Measurements from ENCODE around the gene CARD9.
"Not testable (repeated sequence)": the region's sequence is repeated elsewhere in the genome, so short reads cannot be mapped to it uniquely, and the experiment has no call there.

The CARD9 gene

DNA sequence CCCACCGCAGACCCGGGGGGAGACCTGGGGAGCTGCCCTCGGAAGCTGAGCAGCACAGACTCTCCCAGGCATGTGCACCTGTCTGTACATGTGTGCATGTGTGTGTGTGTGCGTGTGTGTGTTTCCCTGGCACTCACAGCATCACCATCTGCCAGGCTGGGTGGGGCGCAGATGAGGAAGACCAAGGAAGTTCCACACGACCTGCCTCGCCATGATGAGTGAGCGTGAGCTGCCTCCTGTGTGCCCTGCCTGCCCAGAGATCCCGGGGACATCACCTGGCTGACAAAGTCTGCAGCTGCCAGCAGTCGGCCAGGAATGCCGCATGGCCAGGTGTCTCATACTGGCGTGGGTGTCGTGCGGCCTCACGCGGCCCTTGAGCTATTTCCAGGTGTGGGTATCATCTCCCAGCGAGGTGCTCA lies 50.1 kb downstream of the CARD9 start:
- no peaks in the 10 kb centered on the region for H3K79me2 ChIP-seq (ENCODE audit: control insufficient read depth, low read length)
- no peak overlapping the region for H3K27ac ChIP-seq (ENCODE audit: low read depth, low read length)
- H3K4me2 ChIP-seq (ENCODE audit: low read length) = no peak overlapping the region
- no peaks in the 10 kb centered on the region for H4K20me1 ChIP-seq (ENCODE audit: control insufficient read depth, insufficient read depth, low read depth, low read length)
- H3K9me3 ChIP-seq (ENCODE audit: control insufficient read depth, insufficient read depth, low read length) = no peaks in the 10 kb centered on the region
- no peak for TF ChIP-seq EZH2phosphoT487 (IDR thresholded peaks at IDR 0.05; ENCODE audit: borderline replicate concordance, low read length)
- TF ChIP-seq, protein P1, sequence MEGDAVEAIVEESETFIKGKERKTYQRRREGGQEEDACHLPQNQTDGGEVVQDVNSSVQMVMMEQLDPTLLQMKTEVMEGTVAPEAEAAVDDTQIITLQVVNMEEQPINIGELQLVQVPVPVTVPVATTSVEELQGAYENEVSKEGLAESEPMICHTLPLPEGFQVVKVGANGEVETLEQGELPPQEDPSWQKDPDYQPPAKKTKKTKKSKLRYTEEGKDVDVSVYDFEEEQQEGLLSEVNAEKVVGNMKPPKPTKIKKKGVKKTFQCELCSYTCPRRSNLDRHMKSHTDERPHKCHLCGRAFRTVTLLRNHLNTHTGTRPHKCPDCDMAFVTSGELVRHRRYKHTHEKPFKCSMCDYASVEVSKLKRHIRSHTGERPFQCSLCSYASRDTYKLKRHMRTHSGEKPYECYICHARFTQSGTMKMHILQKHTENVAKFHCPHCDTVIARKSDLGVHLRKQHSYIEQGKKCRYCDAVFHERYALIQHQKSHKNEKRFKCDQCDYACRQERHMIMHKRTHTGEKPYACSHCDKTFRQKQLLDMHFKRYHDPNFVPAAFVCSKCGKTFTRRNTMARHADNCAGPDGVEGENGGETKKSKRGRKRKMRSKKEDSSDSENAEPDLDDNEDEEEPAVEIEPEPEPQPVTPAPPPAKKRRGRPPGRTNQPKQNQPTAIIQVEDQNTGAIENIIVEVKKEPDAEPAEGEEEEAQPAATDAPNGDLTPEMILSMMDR (IDR thresholded peaks at IDR 0.05; ENCODE audit: low read depth, low read length, poor library complexity, severe bottlenecking) = no peak
- H3K27me3 ChIP-seq (ENCODE audit: control insufficient read depth, low read length) = peaks cover 15% of the 10 kb centered on the region
- H3K36me3 ChIP-seq (ENCODE audit: control insufficient read depth, low read length) = no peaks in the 10 kb centered on the region
- H3K4me3 ChIP-seq (ENCODE audit: low read length) = no peak overlapping the region
- H3K9me2 ChIP-seq (replicated peaks; ENCODE audit: control insufficient read depth, low read length) = no peaks in the 10 kb centered on the region
- peaks cover 26% of the 10 kb centered on the region for H3K4me1 ChIP-seq (ENCODE audit: control insufficient read depth, low read length)
- H3F3A ChIP-seq (ENCODE audit: control insufficient read depth, insufficient read depth) = no peaks in the 10 kb centered on the region

DNA sequence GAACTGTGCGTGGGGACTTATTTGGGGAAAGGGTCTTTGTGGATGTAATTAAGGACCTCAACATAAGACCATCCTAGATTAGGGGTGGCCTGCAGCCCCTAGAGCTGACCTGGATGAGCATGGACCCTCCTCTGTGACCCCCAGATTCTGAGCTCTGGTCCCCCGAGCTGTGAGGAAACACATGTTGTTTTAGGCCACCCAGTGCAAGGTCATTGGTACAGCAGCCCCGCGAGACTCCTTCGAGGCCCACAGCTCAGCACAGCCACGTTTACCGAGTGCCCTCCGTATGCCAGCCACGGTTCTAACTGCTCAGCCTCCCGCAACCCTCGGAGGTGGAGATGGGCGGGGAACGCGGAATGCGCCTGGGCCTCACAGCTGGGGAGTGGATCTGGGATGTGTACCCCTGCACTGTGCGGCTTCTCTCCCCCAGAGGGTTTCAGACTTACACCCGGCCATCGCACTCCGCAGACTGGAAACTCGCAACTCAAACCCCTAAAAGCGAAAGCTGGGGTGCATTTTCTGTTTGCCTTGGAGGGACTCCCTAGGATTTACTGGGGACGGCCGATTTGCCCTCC lies 50.6 kb downstream of the CARD9 start:
- H4K20me1 ChIP-seq (ENCODE audit: control insufficient read depth, insufficient read depth, low read depth, low read length) = no peaks in the 10 kb centered on the region
- H3F3A ChIP-seq (ENCODE audit: control insufficient read depth, insufficient read depth) = no peaks in the 10 kb centered on the region
- H3K9me3 ChIP-seq (ENCODE audit: control insufficient read depth, insufficient read depth, low read length) = no peaks in the 10 kb centered on the region
- no peak overlapping the region for H3K4me2 ChIP-seq (ENCODE audit: low read length)
- no peak overlapping the region for H3K27ac ChIP-seq (ENCODE audit: low read depth, low read length)
- no peaks in the 10 kb centered on the region for H3K79me2 ChIP-seq (ENCODE audit: control insufficient read depth, low read length)
- H3K27me3 ChIP-seq (ENCODE audit: control insufficient read depth, low read length) = peaks cover 11% of the 10 kb centered on the region; the same call in 1 of the 2 replicates
- no peaks in the 10 kb centered on the region for H3K36me3 ChIP-seq (ENCODE audit: control insufficient read depth, low read length)
- TF ChIP-seq, protein P1 (IDR thresholded peaks at IDR 0.05; ENCODE audit: low read depth, low read length, poor library complexity, severe bottlenecking) = no peak
- TF ChIP-seq EZH2phosphoT487 (IDR thresholded peaks at IDR 0.05; ENCODE audit: borderline replicate concordance, low read length) = no peak
- no peaks in the 10 kb centered on the region for H3K9me2 ChIP-seq (replicated peaks; ENCODE audit: control insufficient read depth, low read length)
- H3K4me3 ChIP-seq (ENCODE audit: low read length) = no peak overlapping the region
- H3K4me1 ChIP-seq (ENCODE audit: control insufficient read depth, low read length) = peaks cover 31% of the 10 kb centered on the region

DNA sequence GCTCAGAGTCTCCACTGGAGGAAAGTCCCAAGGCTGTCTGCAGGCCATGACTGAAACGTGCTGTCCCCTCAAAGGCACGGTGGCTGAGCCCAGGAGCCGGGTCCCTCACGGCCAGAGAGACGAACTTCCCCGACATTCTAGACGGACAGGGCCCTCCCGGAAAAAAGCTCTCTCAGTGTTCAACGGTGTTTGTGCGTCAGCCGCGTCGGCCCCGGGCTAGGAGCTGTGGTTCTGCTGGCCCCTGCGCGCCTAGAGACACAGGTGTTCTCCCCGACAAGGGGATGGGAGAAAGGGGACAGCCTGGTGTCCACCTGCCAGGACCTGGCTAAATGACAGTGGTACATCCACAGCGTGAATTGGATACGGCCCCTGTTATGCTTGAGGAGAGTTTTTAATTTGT lies 51.9 kb downstream of the CARD9 start:
- Histone ChIP-seq H3K4me1 (ENCODE audit: control insufficient read depth, low read length) (peaks cover 38% of the 10 kb centered on the region), H3K9me2 (replicated peaks; ENCODE audit: control insufficient read depth, low read length) (no peaks in the 10 kb centered on the region), H3K4me2 (ENCODE audit: low read length) (no peak overlapping the region), H3K4me3 (ENCODE audit: low read length) (no peak overlapping the region), H3K36me3 (ENCODE audit: control insufficient read depth, low read length) (no peaks in the 10 kb centered on the region), H3K27ac (ENCODE audit: low read depth, low read length) (no peak overlapping the region), H3F3A (ENCODE audit: control insufficient read depth, insufficient read depth) (no peaks in the 10 kb centered on the region), H3K9me3 (ENCODE audit: control insufficient read depth, insufficient read depth, low read length) (no peaks in the 10 kb centered on the region; the same call in 1 of the 2 replicates), H3K79me2 (ENCODE audit: control insufficient read depth, low read length) (no peaks in the 10 kb centered on the region), H3K27me3 (ENCODE audit: control insufficient read depth, low read length) (peaks cover 6% of the 10 kb centered on the region; the same call in 1 of the 2 replicates), H4K20me1 (ENCODE audit: control insufficient read depth, insufficient read depth, low read depth, low read length) (no peaks in the 10 kb centered on the region)
- TF ChIP-seq, protein P1 (IDR thresholded peaks at IDR 0.05; ENCODE audit: low read depth, low read length, poor library complexity, severe bottlenecking) = no peak
- TF ChIP-seq EZH2phosphoT487 (IDR thresholded peaks at IDR 0.05; ENCODE audit: borderline replicate concordance, low read length) = no peak

DNA sequence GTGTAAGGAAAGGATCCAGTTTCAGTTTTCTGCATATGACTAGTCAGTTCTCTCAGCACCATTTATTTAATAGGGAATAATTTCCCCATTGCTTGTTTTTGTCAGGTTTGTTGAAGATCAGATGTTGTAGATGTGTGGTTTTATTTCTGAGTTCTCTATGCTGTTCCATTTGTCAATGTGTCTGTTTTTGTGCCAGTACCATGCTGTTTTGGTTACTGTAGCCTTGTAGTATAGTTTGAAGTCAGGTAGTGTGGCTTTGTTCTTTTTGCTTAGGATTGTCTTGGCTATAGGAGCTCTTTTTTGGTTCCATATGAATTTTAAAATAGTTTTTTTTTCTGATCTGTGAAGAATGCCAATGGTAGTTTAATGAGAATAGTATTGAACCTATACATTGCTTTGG lies 52.5 kb downstream of the CARD9 start:
- not testable (repeated sequence) for H4K20me1 ChIP-seq (ENCODE audit: control insufficient read depth, insufficient read depth, low read depth, low read length); H3K9me2 ChIP-seq (replicated peaks; ENCODE audit: control insufficient read depth, low read length); H3K27ac ChIP-seq (ENCODE audit: low read depth, low read length); H3K27me3 ChIP-seq (ENCODE audit: control insufficient read depth, low read length); H3F3A ChIP-seq (ENCODE audit: control insufficient read depth, insufficient read depth); H3K9me3 ChIP-seq (ENCODE audit: control insufficient read depth, insufficient read depth, low read length); H3K4me3 ChIP-seq (ENCODE audit: low read length); H3K36me3 ChIP-seq (ENCODE audit: control insufficient read depth, low read length); H3K79me2 ChIP-seq (ENCODE audit: control insufficient read depth, low read length)
- 0 out of 2 replicates have a peak overlapping the region, but pooled peaks have one; percentile 15 for H3K4me2 ChIP-seq (ENCODE audit: low read length)
- H3K4me1 ChIP-seq (ENCODE audit: control insufficient read depth, low read length) = peaks cover 38% of the 10 kb centered on the region

DNA sequence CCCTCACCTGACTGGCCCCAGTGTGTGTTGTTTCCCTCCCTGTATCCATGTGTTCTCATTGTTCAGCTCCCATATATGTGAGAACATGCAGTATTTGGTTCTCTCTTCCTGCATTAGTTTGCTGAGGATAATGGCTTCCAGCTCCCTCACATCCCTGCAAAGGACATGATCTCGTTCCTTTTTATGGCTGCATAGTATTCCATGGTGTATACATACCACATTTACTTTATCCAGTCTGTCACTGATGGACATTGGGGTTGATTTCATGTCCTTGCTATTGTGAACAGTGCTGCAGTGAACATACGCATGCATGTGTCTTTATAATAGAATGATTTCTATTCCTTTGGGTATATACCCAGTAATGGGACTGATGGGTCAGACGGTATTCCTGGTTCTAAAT lies 53.5 kb downstream of the CARD9 start:
- not testable (repeated sequence) for H3K79me2 ChIP-seq (ENCODE audit: control insufficient read depth, low read length); H3K36me3 ChIP-seq (ENCODE audit: control insufficient read depth, low read length); H3K9me2 ChIP-seq (replicated peaks; ENCODE audit: control insufficient read depth, low read length); H4K20me1 ChIP-seq (ENCODE audit: control insufficient read depth, insufficient read depth, low read depth, low read length); H3K27me3 ChIP-seq (ENCODE audit: control insufficient read depth, low read length); H3K4me3 ChIP-seq (ENCODE audit: low read length); H3K4me2 ChIP-seq (ENCODE audit: low read length); H3F3A ChIP-seq (ENCODE audit: control insufficient read depth, insufficient read depth); H3K27ac ChIP-seq (ENCODE audit: low read depth, low read length)
- H3K4me1 ChIP-seq (ENCODE audit: control insufficient read depth, low read length) = peaks cover 38% of the 10 kb centered on the region
- H3K9me3 ChIP-seq (ENCODE audit: control insufficient read depth, insufficient read depth, low read length) = peaks cover 15% of the 10 kb centered on the region

DNA sequence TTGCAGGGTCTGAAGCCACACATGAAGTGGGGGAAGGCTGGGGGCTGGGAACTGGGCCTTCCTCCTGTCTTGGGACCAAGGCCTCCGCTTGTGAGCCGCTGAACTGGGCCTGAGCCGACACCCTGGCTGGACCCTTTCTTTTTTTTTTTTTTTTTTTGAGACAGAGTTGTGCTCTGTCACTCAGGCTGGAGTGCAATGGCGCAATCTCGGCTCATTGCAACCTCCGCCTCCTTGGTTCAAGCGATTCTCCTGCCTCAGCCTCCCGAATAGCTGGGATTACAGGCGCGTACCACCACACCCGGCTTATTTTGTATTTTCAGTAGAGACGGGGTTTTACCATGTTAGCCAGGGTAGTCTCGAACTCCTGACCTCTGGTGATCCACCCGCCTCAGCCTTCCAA lies 54.2 kb downstream of the CARD9 start:
- H3K4me1 ChIP-seq (ENCODE audit: control insufficient read depth, low read length) = peaks cover 38% of the 10 kb centered on the region
- not testable (repeated sequence) for H3K36me3 ChIP-seq (ENCODE audit: control insufficient read depth, low read length); H3F3A ChIP-seq (ENCODE audit: control insufficient read depth, insufficient read depth); H3K27ac ChIP-seq (ENCODE audit: low read depth, low read length); H3K4me3 ChIP-seq (ENCODE audit: low read length); H3K27me3 ChIP-seq (ENCODE audit: control insufficient read depth, low read length); H3K9me2 ChIP-seq (replicated peaks; ENCODE audit: control insufficient read depth, low read length); H3K79me2 ChIP-seq (ENCODE audit: control insufficient read depth, low read length); H4K20me1 ChIP-seq (ENCODE audit: control insufficient read depth, insufficient read depth, low read depth, low read length)
- peak overlapping the region; percentile 31 for H3K4me2 ChIP-seq (ENCODE audit: low read length)
- peaks cover 20% of the 10 kb centered on the region for H3K9me3 ChIP-seq (ENCODE audit: control insufficient read depth, insufficient read depth, low read length)

All from DOHH2 (cell line).